Panc1 (cell line): ENCODE data around the gene FOXO6.

Source experiments
- CTCF ChIP-seq: fragments of 450-650 bp; IDR thresholded peaks from 2 replicates; pipeline ENCODE4 v1.5.1; 2017; ENCODE audit warnings: mild to moderate bottlenecking
- REST ChIP-seq, 2 experiments: IDR thresholded peaks; 2 replicates each; pipeline ENCODE4 v1.6.1; 2011 to 2012; ENCODE audit warnings: low read depth in 2 of 2, control low read depth in 1 of 2, low read length in 1 of 2, mild to moderate bottlenecking in 1 of 2, moderate library complexity in 1 of 2; ENCODE audit not compliant: insufficient read depth in 1 of 2

DNA sequence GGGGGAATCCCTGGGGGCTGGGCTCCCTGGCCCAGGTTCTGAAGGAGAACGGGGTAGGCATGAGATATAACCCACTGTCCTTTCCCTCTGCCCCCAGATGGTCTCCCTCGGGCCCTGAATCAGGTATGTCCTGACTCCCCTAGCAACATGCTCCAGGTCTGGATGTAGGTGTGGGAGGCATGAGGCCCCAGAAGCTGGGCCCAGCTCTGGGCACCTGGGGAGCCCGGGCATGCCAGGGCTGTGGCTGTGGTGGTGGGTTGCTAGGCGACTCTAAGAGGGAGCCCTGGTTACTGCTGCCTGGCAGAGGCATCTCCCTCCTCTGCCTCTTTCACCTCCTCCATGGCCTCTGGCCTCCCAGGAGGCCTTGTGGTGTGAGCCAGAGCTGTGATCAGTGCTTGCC is 16.2 kb downstream of the FOXO6 start:
- TF ChIP-seq CTCF (no peak), REST (IDR thresholded peaks at IDR 0.05; ENCODE audit: insufficient read depth in 1 of 2, low read depth in 2 of 2, low read length in 1 of 2) (no peak)
